ENCODE data around the gene TM6SF1. TPM values are rescaled to one million over a fixed set of nuclear protein-coding genes. Genes with fewer than 3 reads are reported as not detected.

Gene TM6SF1
- total RNA-seq, 1 experiment from 2014 or later: 0.79 TPM

GRCh38 chr15:83106994-83107840 is at the start of gene TM6SF1 (continued):
- TF ChIP-seq E2F1 (CRISPR knock-in tag; IDR thresholded peaks at IDR 0.05): no peak
- TF ChIP-seq ATF1 (CRISPR knock-in tag; IDR thresholded peaks at IDR 0.05): no peak
- no peak for TF ChIP-seq JAZF1 (CRISPR knock-in tag; IDR thresholded peaks at IDR 0.05)
- no peak for TF ChIP-seq TEAD4 (CRISPR knock-in tag; IDR thresholded peaks at IDR 0.05)
- TF ChIP-seq ZBTB43 (CRISPR knock-in tag; IDR thresholded peaks at IDR 0.05): no peak
- no peak for TF ChIP-seq RELA (CRISPR knock-in tag; IDR thresholded peaks at IDR 0.05; ENCODE audit: borderline replicate concordance)
- TF ChIP-seq ZNF281 (CRISPR knock-in tag; IDR thresholded peaks at IDR 0.05): no peak
- TF ChIP-seq ZNF138 (CRISPR knock-in tag; conservative IDR thresholded peaks at IDR 0.05): no peak
- TF ChIP-seq ATF2 (CRISPR knock-in tag; IDR thresholded peaks at IDR 0.05; ENCODE audit: borderline replicate concordance, low read depth): no peak
- TF ChIP-seq GTF2I (CRISPR knock-in tag; conservative IDR thresholded peaks at IDR 0.05): no peak
- TF ChIP-seq FOXK1 (CRISPR knock-in tag; IDR thresholded peaks at IDR 0.05): peak; percentile 9; the same call in 1 of the 2 replicates
- TF ChIP-seq AR (CRISPR knock-in tag; IDR thresholded peaks at IDR 0.05): no peak
- peak; percentile 61; the same call in 1 of the 2 replicates for TF ChIP-seq FOXP1 (CRISPR knock-in tag; IDR thresholded peaks at IDR 0.05; ENCODE audit: borderline replicate concordance)
- no peak for TF ChIP-seq ZNF416 (CRISPR knock-in tag; IDR thresholded peaks at IDR 0.05)
- no peak for TF ChIP-seq CTCF (IDR thresholded peaks at IDR 0.05)
- TF ChIP-seq ZNF232 (CRISPR knock-in tag; IDR thresholded peaks at IDR 0.05): no peak
- no peak for TF ChIP-seq CBFB (CRISPR knock-in tag; IDR thresholded peaks at IDR 0.05; ENCODE audit: low read depth)
- no peak for TF ChIP-seq AFF4 (CRISPR knock-in tag; IDR thresholded peaks at IDR 0.05; ENCODE audit: borderline replicate concordance)
- no peak for TF ChIP-seq TEAD1 (CRISPR knock-in tag; IDR thresholded peaks at IDR 0.05)
- no peak for TF ChIP-seq MLX (CRISPR knock-in tag; IDR thresholded peaks at IDR 0.05)
- TF ChIP-seq TP53 (CRISPR knock-in tag; IDR thresholded peaks at IDR 0.05): no peak
- no peak for TF ChIP-seq GABPB1 (CRISPR knock-in tag; IDR thresholded peaks at IDR 0.05)
- TF ChIP-seq SOX15 (CRISPR knock-in tag; IDR thresholded peaks at IDR 0.05): no peak
